Right lobe of liver (tissue), 4 donors: ENCODE data around the gene DPYD.

Experiments used
- POLR2A ChIP-seq: fragments of 450-650 bp; IDR thresholded peaks from one replicate; pipeline ENCODE4 v1.6.1; 2017; ENCODE audit warnings: antibody characterized with exemption, mild to moderate bottlenecking
- TF ChIP-seq, protein P1 (sequence below), 4 donors: fragments of 200-600 bp in 3 of 4; fragments of 450-650 bp in 1 of 4; IDR thresholded peaks; one replicate each; pipeline versions ENCODE4 v1.5.1 to v1.8.0; 2016 to 2022; ENCODE audit warnings: antibody characterized with exemption in 4 of 4, mild to moderate bottlenecking in 2 of 4
- donor health status: DM: no; HTN: no; CAD: no.
- donor health status: DM: no; HTN: no; CAD: no.
- donor health status: DM: no; HTN: yes; CAD: no.

DNA sequence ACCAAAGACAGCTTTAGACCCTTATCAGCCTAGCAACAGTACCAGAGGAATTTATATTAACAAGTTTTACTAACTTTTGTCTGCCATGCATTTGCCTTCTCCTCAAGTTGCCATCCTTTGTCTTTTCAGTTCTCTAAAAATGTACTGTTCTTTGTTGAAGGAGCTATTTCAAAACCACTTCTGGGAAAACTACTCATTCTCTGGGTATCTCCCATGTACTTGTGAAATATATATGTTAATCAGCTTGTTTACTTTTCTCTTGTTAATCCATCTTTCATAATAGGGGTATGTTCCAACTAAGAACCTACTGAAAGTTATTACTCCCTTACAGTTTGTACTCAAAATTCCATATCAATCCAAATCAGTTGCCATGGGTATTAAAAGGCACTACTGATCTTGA, 16.3 kb downstream of the DPYD start:
- TF ChIP-seq, protein P1, sequence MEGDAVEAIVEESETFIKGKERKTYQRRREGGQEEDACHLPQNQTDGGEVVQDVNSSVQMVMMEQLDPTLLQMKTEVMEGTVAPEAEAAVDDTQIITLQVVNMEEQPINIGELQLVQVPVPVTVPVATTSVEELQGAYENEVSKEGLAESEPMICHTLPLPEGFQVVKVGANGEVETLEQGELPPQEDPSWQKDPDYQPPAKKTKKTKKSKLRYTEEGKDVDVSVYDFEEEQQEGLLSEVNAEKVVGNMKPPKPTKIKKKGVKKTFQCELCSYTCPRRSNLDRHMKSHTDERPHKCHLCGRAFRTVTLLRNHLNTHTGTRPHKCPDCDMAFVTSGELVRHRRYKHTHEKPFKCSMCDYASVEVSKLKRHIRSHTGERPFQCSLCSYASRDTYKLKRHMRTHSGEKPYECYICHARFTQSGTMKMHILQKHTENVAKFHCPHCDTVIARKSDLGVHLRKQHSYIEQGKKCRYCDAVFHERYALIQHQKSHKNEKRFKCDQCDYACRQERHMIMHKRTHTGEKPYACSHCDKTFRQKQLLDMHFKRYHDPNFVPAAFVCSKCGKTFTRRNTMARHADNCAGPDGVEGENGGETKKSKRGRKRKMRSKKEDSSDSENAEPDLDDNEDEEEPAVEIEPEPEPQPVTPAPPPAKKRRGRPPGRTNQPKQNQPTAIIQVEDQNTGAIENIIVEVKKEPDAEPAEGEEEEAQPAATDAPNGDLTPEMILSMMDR (IDR thresholded peaks at IDR 0.05), result no peak
- no peak for TF ChIP-seq POLR2A
